IPS-11a (cell line): ENCODE data around the gene ALPK3.

ENCODE experiments used
- H3K4me3 ChIP-seq: one replicate; pipeline ENCODE4 v1.5.1; 2013; ENCODE audit warnings: low read depth, low read length, control low read depth

Gene ALPK3

GRCh38 chr15:84797212-84797611, 19.9 kb upstream of the ALPK3 start:
- no peak overlapping the region for H3K4me3 ChIP-seq

- no peak overlapping the region for H3K4me3 ChIP-seq
Measured at GRCh38 chr15:84797801-84798200, 19.4 kb upstream of the ALPK3 start.

GRCh38 chr15:84798436-84798946, 18.7 kb upstream of the ALPK3 start:
- H3K4me3 ChIP-seq: no peak overlapping the region

DNA sequence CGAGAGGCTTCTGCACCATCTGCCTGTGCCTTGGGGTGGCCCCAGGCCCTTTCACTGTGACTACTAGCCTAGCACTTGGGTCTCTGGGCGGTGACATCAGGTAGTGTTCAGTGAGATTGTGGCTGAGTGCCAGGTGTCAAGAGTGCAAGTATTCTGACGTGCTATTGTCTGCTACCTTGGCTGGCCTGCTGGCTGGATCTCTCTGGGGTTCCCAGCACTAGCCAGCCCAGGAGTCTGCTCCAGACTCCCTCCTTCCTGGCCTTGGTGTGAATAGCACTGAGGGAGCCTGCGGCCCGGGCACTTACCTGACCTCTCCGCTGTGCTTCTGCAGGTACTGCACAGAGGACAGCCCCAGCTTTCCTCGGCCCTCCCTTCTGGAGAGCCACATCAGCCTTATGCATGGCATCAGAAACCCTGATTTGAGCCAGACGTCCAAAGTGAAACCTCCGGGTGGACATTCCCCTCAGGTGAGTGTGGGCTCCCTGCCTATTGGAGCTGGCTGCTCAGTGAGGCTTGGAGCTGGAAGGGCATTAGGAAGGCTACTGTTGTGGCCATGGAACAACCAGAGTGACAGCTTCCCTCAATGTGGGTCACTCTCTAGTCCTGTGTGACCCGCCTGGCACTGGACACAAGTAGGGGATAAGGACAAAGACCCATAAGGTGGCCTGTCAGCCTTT, 17.5 kb upstream of the ALPK3 start:
- H3K4me3 ChIP-seq: no peak overlapping the region

- H3K4me3 ChIP-seq: no peak overlapping the region
Measured at GRCh38 chr15:84800365-84800806, 16.8 kb upstream of the ALPK3 start.

GRCh38 chr15:84804005-84804900, 12.9 kb upstream of the ALPK3 start:
- no peak overlapping the region for H3K4me3 ChIP-seq

GRCh38 chr15:84805221-84805620, 11.9 kb upstream of the ALPK3 start:
- no peak overlapping the region for H3K4me3 ChIP-seq

DNA sequence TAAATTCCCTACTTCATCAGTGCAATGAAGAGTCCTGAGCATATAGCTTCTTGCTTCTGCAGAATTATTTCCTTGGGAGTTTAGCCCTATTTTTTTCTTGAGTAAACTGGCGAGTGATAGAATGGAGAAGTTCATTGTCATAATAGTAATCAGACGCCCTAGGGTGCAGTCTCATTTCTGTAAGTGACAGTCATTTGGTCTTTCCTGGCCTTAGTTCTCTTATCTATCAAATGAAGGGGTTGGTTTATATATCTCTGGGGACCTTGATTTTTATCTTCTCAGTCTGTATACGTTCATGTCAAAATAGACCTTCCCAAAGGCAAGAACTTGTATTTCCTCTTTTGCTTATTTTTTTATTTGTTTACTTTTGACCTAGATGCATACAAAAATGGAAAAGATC, 9.9 kb upstream of the ALPK3 start:
- H3K4me3 ChIP-seq: no peak overlapping the region

DNA sequence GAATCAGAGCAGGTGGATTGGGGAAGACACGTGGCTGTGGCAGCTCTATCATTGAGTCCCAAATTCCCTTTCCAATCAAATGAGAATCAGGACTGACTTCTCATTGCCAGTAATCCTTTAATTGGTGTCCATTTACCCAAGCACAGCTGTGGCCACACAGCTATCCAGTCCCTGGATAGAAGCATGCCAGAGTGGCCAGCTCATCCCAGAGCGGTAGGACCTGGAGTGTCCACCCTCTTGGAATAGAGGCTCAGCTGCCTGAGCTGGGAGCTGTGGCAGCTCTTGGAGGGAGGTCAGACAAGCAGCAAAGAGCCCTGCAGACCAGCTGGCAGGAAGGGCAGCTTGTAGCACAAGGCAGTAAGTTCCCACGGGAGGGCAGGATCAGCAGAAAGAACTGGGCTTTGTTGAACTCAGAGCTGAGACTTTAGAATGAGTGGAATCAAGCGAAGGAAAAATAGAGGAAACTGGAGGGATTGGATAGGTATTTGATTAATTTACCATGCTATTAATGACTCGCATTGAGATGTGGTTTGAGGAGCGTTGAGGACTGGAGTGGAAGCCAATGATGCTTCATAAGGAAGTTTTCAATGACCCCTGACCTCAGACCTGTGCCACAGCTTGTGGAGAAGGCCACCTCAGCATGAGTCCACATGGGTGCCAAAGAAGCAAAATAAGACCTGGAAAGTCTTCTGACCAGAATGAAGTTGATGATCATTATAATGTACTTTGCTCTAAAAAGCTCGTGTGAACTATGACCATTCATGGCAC, 6.9 kb upstream of the ALPK3 start:
- H3K4me3 ChIP-seq: no peak overlapping the region

GRCh38 chr15:84811151-84811550, 6.0 kb upstream of the ALPK3 start:
- H3K4me3 ChIP-seq: no peak overlapping the region

DNA sequence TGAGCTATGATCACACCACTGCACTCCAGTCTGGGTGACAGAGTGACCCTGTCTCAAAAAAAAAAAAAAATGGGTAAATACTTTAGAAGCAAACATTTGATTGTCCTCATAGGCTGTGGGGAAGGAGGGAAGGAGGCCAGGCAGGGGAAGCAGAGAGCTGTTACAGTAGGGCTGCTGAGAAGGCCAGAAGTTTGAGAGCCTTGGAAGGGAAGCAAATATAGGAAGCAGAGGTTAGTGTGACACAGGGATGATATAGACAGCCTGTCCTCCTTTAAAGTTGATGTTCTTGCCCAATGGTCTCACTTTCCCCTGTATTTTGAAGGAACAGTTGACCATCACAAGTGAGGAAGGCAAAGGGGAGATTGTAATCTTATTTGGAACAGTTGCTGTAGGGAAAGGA, 5.3 kb upstream of the ALPK3 start:
- no peak overlapping the region for H3K4me3 ChIP-seq

- no peak overlapping the region for H3K4me3 ChIP-seq
Measured at GRCh38 chr15:84812842-84813241, 4.3 kb upstream of the ALPK3 start.

DNA sequence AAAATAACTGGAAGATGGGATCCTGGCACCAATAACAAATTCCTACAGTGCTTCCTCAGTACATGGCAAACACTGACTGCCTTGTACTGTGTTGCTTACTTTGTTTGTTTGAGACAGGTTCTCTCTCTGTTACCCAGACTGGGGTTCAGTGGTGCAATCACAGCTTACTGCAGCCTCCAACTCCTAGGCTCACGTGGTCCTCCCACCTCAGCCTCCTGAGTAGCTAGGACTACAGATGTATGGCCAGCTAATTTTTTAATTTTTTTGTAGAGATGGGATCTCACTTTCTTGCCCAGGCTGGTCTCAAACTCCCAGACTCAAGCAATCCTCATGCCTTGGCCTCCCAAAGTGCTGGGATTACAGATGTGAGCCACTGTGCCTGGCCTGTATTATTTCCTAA, 3.7 kb upstream of the ALPK3 start:
- no peak overlapping the region for H3K4me3 ChIP-seq

DNA sequence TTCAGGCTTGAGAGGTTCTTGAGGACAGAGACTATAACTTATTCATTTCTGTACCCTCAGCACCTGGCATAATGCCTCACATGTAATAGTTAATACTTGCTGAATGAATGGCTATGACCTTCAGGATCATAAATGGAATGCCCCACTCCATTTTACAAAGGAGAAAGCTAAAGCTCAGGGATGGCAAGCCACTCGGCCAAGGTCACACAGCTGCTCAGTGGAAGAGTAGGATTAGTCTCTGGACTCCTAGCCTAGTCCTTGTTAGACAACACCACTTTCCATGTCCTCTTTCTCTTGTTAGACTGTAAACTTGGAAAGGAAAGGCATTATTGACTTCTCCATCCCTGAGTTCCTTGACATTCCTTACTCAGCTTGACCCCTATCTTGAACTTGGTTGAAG, 3.2 kb upstream of the ALPK3 start:
- no peak overlapping the region for H3K4me3 ChIP-seq

DNA sequence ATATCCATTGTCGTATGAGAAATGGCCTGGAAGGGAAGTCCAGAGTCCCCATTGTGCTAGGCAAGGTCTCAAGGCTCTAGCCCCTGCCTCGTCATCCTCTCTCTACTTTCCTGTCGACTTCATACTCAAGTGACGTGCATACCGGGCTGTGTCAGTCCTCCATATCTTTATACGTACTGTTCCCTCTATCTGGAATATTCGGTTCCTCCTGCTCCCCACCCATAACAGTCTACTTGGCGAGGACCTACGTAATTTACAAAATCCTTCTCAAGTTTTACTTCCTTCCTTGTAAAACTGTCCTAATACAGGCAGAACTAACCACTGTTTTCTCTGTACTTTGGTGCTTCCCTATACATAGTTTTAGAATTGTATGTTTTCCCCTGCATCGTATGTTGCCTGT, 2.2 kb upstream of the ALPK3 start:
- H3K4me3 ChIP-seq: no peak overlapping the region

DNA sequence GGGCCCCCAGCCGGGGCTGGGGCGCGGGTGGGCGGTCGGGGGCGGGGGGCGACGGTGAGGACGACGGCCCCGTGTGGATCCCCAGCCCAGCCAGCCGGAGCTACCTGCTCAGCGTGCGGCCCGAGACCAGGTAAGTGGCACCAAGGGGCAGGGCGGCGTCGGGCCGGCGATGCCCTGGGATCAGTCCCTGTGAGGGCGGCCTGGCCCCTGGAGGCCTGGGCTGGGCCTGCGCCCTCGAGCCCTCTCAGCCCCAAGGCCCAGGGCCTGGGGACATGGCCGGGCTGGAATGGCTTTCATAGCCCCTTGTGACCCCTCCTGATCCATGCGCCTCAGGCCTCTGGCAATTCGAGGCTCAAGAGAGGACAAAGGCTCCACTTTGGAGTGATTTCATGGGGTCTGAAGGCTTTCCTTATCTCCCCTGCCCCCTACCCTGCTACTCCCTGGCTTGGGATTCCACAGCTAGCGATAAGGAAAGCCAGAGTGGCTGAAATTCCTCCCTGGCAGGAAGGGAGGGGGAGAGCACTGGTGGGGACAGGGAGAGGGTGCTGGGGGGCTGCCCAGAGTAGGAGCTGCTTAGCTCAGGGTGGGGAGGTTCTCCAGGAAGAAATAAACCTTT, 418 bp downstream of the ALPK3 start:
- peak overlapping the region; percentile 6 for H3K4me3 ChIP-seq

DNA sequence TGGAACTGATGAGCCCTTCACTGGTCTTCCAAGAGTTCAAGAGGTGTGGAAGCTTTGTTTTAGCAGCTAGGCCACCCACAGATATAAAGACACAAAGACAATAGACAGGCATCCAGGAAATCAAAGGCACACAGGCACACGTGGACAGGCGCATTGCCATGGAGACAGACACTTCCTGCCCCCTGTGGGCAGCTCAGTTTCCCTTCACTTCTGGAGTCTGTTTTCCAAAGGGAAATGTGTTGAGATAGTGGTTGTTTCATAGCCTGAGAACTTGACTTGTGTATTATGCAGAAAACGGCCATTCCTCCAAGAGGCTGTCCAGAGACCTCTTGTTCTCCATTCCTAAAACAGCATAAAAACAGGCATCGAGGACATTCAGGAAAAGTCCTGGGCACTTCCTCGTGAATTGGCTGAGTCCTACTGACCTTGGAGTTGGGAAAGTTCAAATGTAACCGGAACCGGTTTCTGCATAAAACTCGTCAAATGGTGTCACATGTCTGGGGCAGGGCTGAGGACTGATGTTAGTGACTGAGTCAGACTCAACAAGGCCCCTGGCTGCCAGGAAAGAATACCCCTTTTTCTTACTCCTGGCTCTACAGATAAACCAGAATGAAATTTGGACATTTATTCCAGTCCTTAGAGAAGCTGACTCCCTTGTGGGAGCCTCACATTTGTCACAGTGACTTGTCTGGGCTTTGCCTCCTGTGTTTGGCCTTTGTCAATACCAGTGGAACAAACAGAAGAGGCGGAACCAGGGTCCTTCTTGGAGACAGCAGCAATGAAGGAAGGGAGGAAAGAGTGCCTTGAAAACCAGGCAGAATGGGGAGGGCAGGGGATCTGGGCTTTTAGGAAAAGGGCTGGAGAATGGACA, 1.3 kb downstream of the ALPK3 start:
- H3K4me3 ChIP-seq: no peak overlapping the region

- H3K4me3 ChIP-seq: no peak overlapping the region
Measured at GRCh38 chr15:84819291-84819768, 2.2 kb downstream of the ALPK3 start.

GRCh38 chr15:84819791-84820190, 2.6 kb downstream of the ALPK3 start:
- H3K4me3 ChIP-seq: no peak overlapping the region

DNA sequence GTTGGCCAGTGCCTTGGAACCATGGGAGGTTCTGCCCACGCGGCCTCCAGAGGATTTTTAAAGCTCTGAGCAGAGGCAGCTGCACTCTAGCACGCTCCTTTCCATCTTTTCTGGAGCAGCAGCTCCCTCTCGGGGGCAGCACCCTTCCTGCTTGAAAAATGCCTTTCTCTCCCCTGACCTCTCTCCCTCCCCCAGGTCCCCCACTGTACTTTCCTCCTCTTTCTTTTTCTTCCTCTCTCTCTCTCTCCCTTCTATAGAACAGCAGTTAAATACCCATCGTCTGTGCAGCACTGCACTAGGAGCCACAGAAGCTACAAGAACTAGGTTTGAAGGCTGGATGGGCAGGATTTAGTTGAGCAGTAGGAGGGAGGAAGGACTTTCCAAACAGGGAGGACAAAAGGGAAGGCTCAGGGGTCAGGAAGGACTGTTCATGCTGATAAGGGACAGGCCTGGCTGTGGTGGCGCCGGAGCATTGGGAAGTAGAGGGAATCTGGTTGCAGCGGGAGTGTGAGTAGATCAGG, 4.4 kb downstream of the ALPK3 start:
- H3K4me3 ChIP-seq: no peak overlapping the region
